Lower leg skin (tissue), 3 donors: Measurements from ENCODE around the gene ANO1.

ENCODE experiments used
- CTCF ChIP-seq, 3 donors: fragments of 450-650 bp; IDR thresholded peaks; one replicate each; pipeline ENCODE4 v1.5.1; 2016; ENCODE audit warnings: antibody characterized with exemption in 3 of 3, mild to moderate bottlenecking in 3 of 3, moderate library complexity in 2 of 3
- POLR2A ChIP-seq, 2 donors: fragments of 450-650 bp; IDR thresholded peaks; one replicate each; pipeline ENCODE4 v1.6.1; 2016 to 2017; ENCODE audit warnings: antibody characterized with exemption in 2 of 2, mild to moderate bottlenecking in 1 of 2, moderate library complexity in 1 of 2

GRCh38 chr11:70142221-70142875 lies 64.2 kb downstream of the ANO1 start:
- TF ChIP-seq CTCF (IDR thresholded peaks at IDR 0.05) (no peak), POLR2A (IDR thresholded peaks at IDR 0.05) (no peak)
